Neural cell (in vitro differentiated cells): ENCODE data around the gene GNG7.

Experiments used
- CTCF ChIP-seq: fragments of 450-650 bp; IDR thresholded peaks from 2 replicates; pipeline ENCODE4 v1.5.1; 2014; ENCODE audit warnings: antibody characterized with exemption, mild to moderate bottlenecking, moderate library complexity; ENCODE audit not compliant: poor library complexity, severe bottlenecking
- EZH2 ChIP-seq: fragments of 200-600, 300-800 bp; shearing (Covaris generic), sonication (generic); IDR thresholded peaks from 2 replicates; pipeline ENCODE4 v1.6.1; 2014; ENCODE audit warnings: antibody characterized with exemption, low read length, borderline replicate concordance, mild to moderate bottlenecking; ENCODE audit not compliant: insufficient read depth, poor library complexity, severe bottlenecking
- MXI1 ChIP-seq: fragments of 450-650 bp; conservative IDR thresholded peaks from 2 replicates; pipeline ENCODE4 v1.6.1; 2014; ENCODE audit warnings: antibody characterized with exemption, mild to moderate bottlenecking; ENCODE audit not compliant: poor library complexity, severe bottlenecking
- POLR2AphosphoS5 ChIP-seq: IDR thresholded peaks from 2 replicates; pipeline ENCODE4 v1.6.1; 2012
- RAD21 ChIP-seq: fragments of 450-650 bp; conservative IDR thresholded peaks from 2 replicates; pipeline ENCODE4 v1.6.1; 2014; ENCODE audit warnings: antibody characterized with exemption, mild to moderate bottlenecking, moderate library complexity
- REST ChIP-seq: IDR thresholded peaks from 2 replicates; pipeline ENCODE4 v1.6.1; 2012; ENCODE audit warnings: borderline replicate concordance
- SMC3 ChIP-seq: fragments of 450-650 bp; conservative IDR thresholded peaks from 2 replicates; pipeline ENCODE4 v1.6.1; 2014; ENCODE audit warnings: antibody characterized with exemption, mild to moderate bottlenecking, moderate library complexity; ENCODE audit not compliant: poor library complexity
- TAF1 ChIP-seq: IDR thresholded peaks from 2 replicates; pipeline ENCODE4 v1.6.1; 2012; ENCODE audit warnings: low read depth

GRCh38 chr19:2627319-2627829 lies 75.1 kb downstream of the GNG7 start:
- TF ChIP-seq MXI1: no peak
- TF ChIP-seq TAF1: no peak
- no peak for TF ChIP-seq CTCF
- no peak for TF ChIP-seq EZH2
- no peak for TF ChIP-seq RAD21
- no peak for TF ChIP-seq POLR2AphosphoS5
- TF ChIP-seq REST: no peak
- no peak for TF ChIP-seq SMC3
